Tibial nerve (tissue), 3 donors: ENCODE data around the gene TMEM17.

Experiments used
- CTCF ChIP-seq, 5 experiments: fragments of 200-600 bp in 3 of 5; fragments of 450-650 bp in 2 of 5; sonication (generic) in 3 of 5; IDR thresholded peaks; one replicate each; pipeline ENCODE4 v1.5.1; 2016 to 2019; ENCODE audit warnings: antibody characterized with exemption in 5 of 5, mild to moderate bottlenecking in 3 of 5, moderate library complexity in 2 of 5
- POLR2A ChIP-seq, 2 donors: fragments of 450-650 bp; IDR thresholded peaks; one replicate each; pipeline ENCODE4 v1.6.1; 2017; ENCODE audit warnings: antibody characterized with exemption in 2 of 2, mild to moderate bottlenecking in 2 of 2, moderate library complexity in 2 of 2

- TF ChIP-seq CTCF (IDR thresholded peaks at IDR 0.05) (no peak), POLR2A (IDR thresholded peaks at IDR 0.05) (no peak)
Measured at GRCh38 chr2:62479917-62480316, 26.1 kb downstream of the TMEM17 start.
